VCaP (cell line): ENCODE data around the gene MTCL1.

Experiments used
- H3K27ac ChIP-seq: fragments of 450-650 bp; 2 replicates; pipeline ENCODE4 v1.5.1; 2017
- CTCF ChIP-seq: fragments of 450-650 bp; conservative IDR thresholded peaks from 2 replicates; pipeline ENCODE4 v1.5.1; 2017; ENCODE audit warnings: mild to moderate bottlenecking, moderate library complexity

Gene MTCL1

GRCh38 chr18:8769509-8770095 is 64.2 kb downstream of the MTCL1 start:
- TF ChIP-seq CTCF = no peak

GRCh38 chr18:8770657-8771056 is 65.3 kb downstream of the MTCL1 start:
- H3K27ac ChIP-seq = no peak overlapping the region
- TF ChIP-seq CTCF = no peak

More at GRCh38 chr18:8769509-8770095, 64.2 kb downstream of the MTCL1 start:
- no peak overlapping the region for H3K27ac ChIP-seq

- H3K27ac ChIP-seq = no peak overlapping the region
- no peak for TF ChIP-seq CTCF
Measured at GRCh38 chr18:8771930-8772329, 66.6 kb downstream of the MTCL1 start.

GRCh38 chr18:8773980-8774379 is 68.6 kb downstream of the MTCL1 start:
- no peak overlapping the region for H3K27ac ChIP-seq

GRCh38 chr18:8776013-8776943 is 70.9 kb downstream of the MTCL1 start:
- H3K27ac ChIP-seq = no peak overlapping the region
- TF ChIP-seq CTCF = no peak

More at GRCh38 chr18:8773980-8774379, 68.6 kb downstream of the MTCL1 start:
- no peak for TF ChIP-seq CTCF

GRCh38 chr18:8777846-8778245 is 72.5 kb downstream of the MTCL1 start:
- no peak for TF ChIP-seq CTCF
- no peak overlapping the region for H3K27ac ChIP-seq

- TF ChIP-seq CTCF = no peak
- no peak overlapping the region for H3K27ac ChIP-seq
Measured at GRCh38 chr18:8778386-8778785, 73.0 kb downstream of the MTCL1 start.
